HG03354 (cell line): ENCODE results near the gene MROH2A.

Experiments
- ATAC-seq: cut with Tn5 transposase; IDR thresholded peaks from one replicate; pipeline ENCODE4 v1.9.1; 2021; ENCODE audit warnings: mild to moderate bottlenecking; ENCODE audit not compliant: unreplicated experiment, poor library complexity, severe bottlenecking

The MROH2A gene

GRCh38 chr2:233760043-233760442 is 18.1 kb upstream of the MROH2A start, which contains the start of gene UGT1A1:
Gene UGT1A1 (plus strand): TSS chr2:233760270. CDS start chr2:233760288, 18 bp downstream.
- no peak for ATAC-seq

GRCh38 chr2:233761040-233761769 is 16.9 kb upstream of the MROH2A start:
- no peak for ATAC-seq

- ATAC-seq: no peak
These were observed 13.9 kb upstream of the MROH2A start for GRCh38 chr2:233764264-233764663.

GRCh38 chr2:233764761-233765160 is 13.4 kb upstream of the MROH2A start:
- no peak for ATAC-seq

- ATAC-seq: no peak
These were observed 11.7 kb upstream of the MROH2A start for GRCh38 chr2:233766416-233766815.

GRCh38 chr2:233768076-233768475 is 10.1 kb upstream of the MROH2A start:
- ATAC-seq: no peak

- no peak for ATAC-seq
These were observed 8.9 kb upstream of the MROH2A start for GRCh38 chr2:233769260-233769659.

- no peak for ATAC-seq
These were observed 6.0 kb upstream of the MROH2A start for GRCh38 chr2:233772153-233772552.

- ATAC-seq: no peak
These were observed 5.5 kb upstream of the MROH2A start for GRCh38 chr2:233772583-233772982.

- ATAC-seq: no peak
These were observed 4.3 kb upstream of the MROH2A start for GRCh38 chr2:233773854-233774253.

GRCh38 chr2:233775414-233775813 is 2.7 kb upstream of the MROH2A start:
- ATAC-seq: no peak

- ATAC-seq: no peak
These were observed 1.6 kb downstream of the MROH2A start for GRCh38 chr2:233779722-233780121.

- ATAC-seq: no peak
These were observed 2.6 kb downstream of the MROH2A start for GRCh38 chr2:233780771-233781170.

GRCh38 chr2:233789554-233789953 is 11.4 kb downstream of the MROH2A start:
- no peak for ATAC-seq

GRCh38 chr2:233791151-233791882 is 13.2 kb downstream of the MROH2A start:
- ATAC-seq: no peak

GRCh38 chr2:233791883-233792329 is 13.8 kb downstream of the MROH2A start:
- no peak for ATAC-seq

- no peak for ATAC-seq
These were observed 14.6 kb downstream of the MROH2A start for GRCh38 chr2:233792720-233793119.

- ATAC-seq: no peak
These were observed 15.5 kb downstream of the MROH2A start for GRCh38 chr2:233793465-233794127.

- no peak for ATAC-seq
These were observed 16.1 kb downstream of the MROH2A start for GRCh38 chr2:233794128-233794658.

- ATAC-seq: no peak
These were observed 17.6 kb downstream of the MROH2A start for GRCh38 chr2:233795735-233796171.
